ENCODE results near the gene OR2J2.

DNA sequence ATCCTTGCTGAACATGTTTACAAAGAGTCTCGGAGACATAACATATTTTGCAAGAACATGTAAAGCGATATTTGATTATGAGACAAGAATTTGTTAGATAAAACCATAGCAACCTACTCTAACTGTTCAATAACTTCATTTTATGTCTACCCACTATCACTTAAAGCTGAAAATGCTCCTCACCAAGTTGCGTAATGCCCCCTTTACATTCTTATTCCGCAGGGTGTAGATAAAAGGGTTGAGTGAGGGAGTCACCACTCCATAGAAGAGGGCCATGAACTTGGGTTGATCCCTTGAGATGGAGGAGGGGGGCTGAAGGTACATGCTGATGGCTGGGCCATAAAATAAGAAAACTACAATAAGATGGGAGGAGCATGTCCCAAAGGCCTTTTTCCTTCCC is 33.0 kb upstream of the OR2J2 start:
- TF ChIP-seq CTCF (IDR thresholded peaks at IDR 0.05), result no peak
- no peak for TF ChIP-seq EZH2 (IDR thresholded peaks at IDR 0.05; ENCODE audit: borderline replicate concordance, insufficient read depth, low read depth, low read length, poor library complexity, severe bottlenecking)
